ENCODE measurements around the gene ADCY10. TPM values are rescaled to one million over a fixed set of nuclear protein-coding genes. Genes with fewer than 3 reads are reported as not detected.

ADCY10 gene
- total RNA-seq, 1 experiment from 2014 or later = 0.20 TPM

- Histone ChIP-seq H3K14ac (ENCODE audit: insufficient read depth, low read length) (no peak overlapping the region), H2AK5ac (ENCODE audit: insufficient read length, low read length) (no peak overlapping the region), H2AFZ (ENCODE audit: low read length) (no peak overlapping the region), H2BK5ac (ENCODE audit: insufficient read length, low read length) (no peak overlapping the region), H4K8ac (replicated peaks; ENCODE audit: insufficient read length, low read depth, low read length) (no peak overlapping the region), H3K56ac (ENCODE audit: insufficient read length, low read depth, low read length) (no peak overlapping the region), H3K27me3 (ENCODE audit: insufficient read depth, low read length) (no peaks in the 10 kb centered on the region), H3K27ac (ENCODE audit: insufficient read length, low read depth, low read length) (no peak overlapping the region), H2BK20ac (ENCODE audit: low read depth, low read length, poor library complexity, severe bottlenecking) (no peak overlapping the region), H3K79me1 (ENCODE audit: insufficient read depth, low read depth, low read length, poor library complexity, severe bottlenecking) (no peaks in the 10 kb centered on the region), H3K23me2 (ENCODE audit: insufficient read length, low read depth, low read length, poor library complexity, severe bottlenecking) (no peaks in the 10 kb centered on the region), H2BK12ac (ENCODE audit: insufficient read length, low read depth, low read length) (no peak overlapping the region), H3K18ac (ENCODE audit: insufficient read length, low read depth, low read length) (no peak overlapping the region), H3K4me1 (ENCODE audit: insufficient read depth, low read length) (peaks cover 2% of the 10 kb centered on the region; the same call in 1 of the 2 replicates), H3K4ac (ENCODE audit: low read depth, low read length) (no peak overlapping the region), H2BK120ac (ENCODE audit: low read depth, low read length, poor library complexity, severe bottlenecking) (no peak overlapping the region), H3K23ac (ENCODE audit: insufficient read length, low read depth, low read length) (no peak overlapping the region), H3K4me2 (ENCODE audit: insufficient read depth, insufficient read length, low read length) (no peak overlapping the region), H3K9me3 (ENCODE audit: control insufficient read depth, low read depth, low read length) (peaks cover under 1% of the 10 kb centered on the region), H4K5ac (ENCODE audit: insufficient read length, low read depth, low read length) (no peak overlapping the region), H3K79me2 (ENCODE audit: insufficient read depth, low read length) (no peaks in the 10 kb centered on the region), H3K9ac (ENCODE audit: extremely low read depth, insufficient read length, low read length) (no peak overlapping the region), H4K20me1 (ENCODE audit: control insufficient read depth, insufficient read depth, insufficient read length) (no peaks in the 10 kb centered on the region), H2BK15ac (ENCODE audit: low read depth, low read length) (no peak overlapping the region), H3T11ph (ENCODE audit: low read length) (no peak overlapping the region), H4K91ac (ENCODE audit: insufficient read length, low read depth, low read length) (no peak overlapping the region)
- Mint-ChIP-seq H3K36me3 (ENCODE audit: insufficient read depth in 1 of 3, low read depth in 3 of 3) (peaks cover 0 to 4% (median under 1%) of the 10 kb centered on the region in 3 experiments; a peak in 3 of 7 replicates), H3K4me1 (peaks cover 18 to 22% of the 10 kb centered on the region in 2 experiments), H3K9me3 (peaks cover 0 to 3% of the 10 kb centered on the region in 2 experiments; a peak in 2 of 5 replicates), H3K27me3 (ENCODE audit: low read depth) (no peaks in the 10 kb centered on the region), H3K27ac (no peak overlapping the region), H3K4me3 (no peak overlapping the region)
- DNase-seq = no peak
- TF ChIP-seq, protein P1, sequence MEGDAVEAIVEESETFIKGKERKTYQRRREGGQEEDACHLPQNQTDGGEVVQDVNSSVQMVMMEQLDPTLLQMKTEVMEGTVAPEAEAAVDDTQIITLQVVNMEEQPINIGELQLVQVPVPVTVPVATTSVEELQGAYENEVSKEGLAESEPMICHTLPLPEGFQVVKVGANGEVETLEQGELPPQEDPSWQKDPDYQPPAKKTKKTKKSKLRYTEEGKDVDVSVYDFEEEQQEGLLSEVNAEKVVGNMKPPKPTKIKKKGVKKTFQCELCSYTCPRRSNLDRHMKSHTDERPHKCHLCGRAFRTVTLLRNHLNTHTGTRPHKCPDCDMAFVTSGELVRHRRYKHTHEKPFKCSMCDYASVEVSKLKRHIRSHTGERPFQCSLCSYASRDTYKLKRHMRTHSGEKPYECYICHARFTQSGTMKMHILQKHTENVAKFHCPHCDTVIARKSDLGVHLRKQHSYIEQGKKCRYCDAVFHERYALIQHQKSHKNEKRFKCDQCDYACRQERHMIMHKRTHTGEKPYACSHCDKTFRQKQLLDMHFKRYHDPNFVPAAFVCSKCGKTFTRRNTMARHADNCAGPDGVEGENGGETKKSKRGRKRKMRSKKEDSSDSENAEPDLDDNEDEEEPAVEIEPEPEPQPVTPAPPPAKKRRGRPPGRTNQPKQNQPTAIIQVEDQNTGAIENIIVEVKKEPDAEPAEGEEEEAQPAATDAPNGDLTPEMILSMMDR (conservative IDR thresholded peaks at IDR 0.05) = no peak
- no CpG with 5 or more reads among the region's 8 CpGs for WGBS (ENCODE audit: extremely low coverage, insufficient read length, low lambda C conversion rate)
Observed at GRCh38 chr1:167915569-167915968, 1.6 kb upstream of the ADCY10 start.

All from H9 (cell line).